ENCODE measurements around the gene IVD.
"Not testable (repeated sequence)": the region's sequence is repeated elsewhere in the genome, so short reads cannot be mapped to it uniquely, and the experiment has no call there.

The IVD gene

GRCh38 chr15:40440743-40441564 lies 35.4 kb downstream of the IVD start, which contains the start of gene BAHD1:
TSS of gene BAHD1 (plus strand) at chr15:40440953. CDS start at chr15:40458465, 17,512 bp downstream.
- DNase-seq, result peak; percentile 97

GRCh38 chr15:40441565-40442531 lies 36.3 kb downstream of the IVD start:
- DNase-seq, result no peak

GRCh38 chr15:40443255-40443654 lies 37.7 kb downstream of the IVD start:
- DNase-seq, result no peak

GRCh38 chr15:40443846-40444245 lies 38.3 kb downstream of the IVD start:
- DNase-seq, result no peak

GRCh38 chr15:40444736-40445135 lies 39.1 kb downstream of the IVD start:
- no peak for DNase-seq

- no peak for DNase-seq
Observed at GRCh38 chr15:40445421-40445922, 39.9 kb downstream of the IVD start.

GRCh38 chr15:40446144-40446543 lies 40.5 kb downstream of the IVD start:
- DNase-seq, result no peak

GRCh38 chr15:40448354-40448753 lies 42.8 kb downstream of the IVD start:
- DNase-seq, result no peak

- DNase-seq, result no peak
Observed at GRCh38 chr15:40449275-40449674, 43.7 kb downstream of the IVD start.

GRCh38 chr15:40450047-40450446 lies 44.5 kb downstream of the IVD start:
- no peak for DNase-seq

GRCh38 chr15:40451527-40452158 lies 46.0 kb downstream of the IVD start:
- no peak for DNase-seq

- DNase-seq, result no peak
Observed at GRCh38 chr15:40452296-40453090, 46.9 kb downstream of the IVD start.

- DNase-seq, result not testable (repeated sequence)
Observed at GRCh38 chr15:40453941-40454340, 48.3 kb downstream of the IVD start.

- no peak for DNase-seq
Observed at GRCh38 chr15:40454904-40455391, 49.4 kb downstream of the IVD start.

- no peak for DNase-seq
Observed at GRCh38 chr15:40456299-40456712, 50.7 kb downstream of the IVD start.

- no peak for DNase-seq
Observed at GRCh38 chr15:40456738-40457137, 51.1 kb downstream of the IVD start.

- DNase-seq, result no peak
Observed at GRCh38 chr15:40458495-40459371, 53.1 kb downstream of the IVD start.

- no peak for DNase-seq
Observed at GRCh38 chr15:40459391-40460015, 53.9 kb downstream of the IVD start.

- no peak for DNase-seq
Observed at GRCh38 chr15:40460404-40460803, 54.8 kb downstream of the IVD start.

- DNase-seq, result no peak
Observed at GRCh38 chr15:40461958-40462357, 56.4 kb downstream of the IVD start.
